Measurements from ENCODE around the gene TEDC1.

The TEDC1 gene

DNA sequence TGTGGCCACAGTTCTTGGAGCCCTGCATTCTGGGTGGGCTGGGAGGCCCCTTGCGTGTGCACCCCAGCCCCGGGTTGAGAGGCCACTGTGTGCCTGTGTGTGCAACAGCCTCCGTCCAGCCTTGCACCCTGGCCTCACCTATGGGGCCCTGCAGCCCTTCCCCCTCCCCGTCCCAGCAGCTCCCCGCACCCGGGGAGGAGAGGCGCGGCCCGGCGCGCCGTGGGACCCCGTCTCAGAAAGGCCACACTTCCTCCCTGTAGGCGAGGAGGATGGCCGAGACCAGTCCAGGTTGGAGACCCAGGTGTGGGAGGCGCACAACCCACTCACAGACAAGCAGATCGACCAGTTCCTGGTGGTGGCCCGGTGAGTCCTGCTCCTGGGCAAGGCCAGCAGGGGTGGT is 33.0 kb upstream of the TEDC1 start:
- no peak for DNase-seq (ENCODE audit: low spot score)

DNA sequence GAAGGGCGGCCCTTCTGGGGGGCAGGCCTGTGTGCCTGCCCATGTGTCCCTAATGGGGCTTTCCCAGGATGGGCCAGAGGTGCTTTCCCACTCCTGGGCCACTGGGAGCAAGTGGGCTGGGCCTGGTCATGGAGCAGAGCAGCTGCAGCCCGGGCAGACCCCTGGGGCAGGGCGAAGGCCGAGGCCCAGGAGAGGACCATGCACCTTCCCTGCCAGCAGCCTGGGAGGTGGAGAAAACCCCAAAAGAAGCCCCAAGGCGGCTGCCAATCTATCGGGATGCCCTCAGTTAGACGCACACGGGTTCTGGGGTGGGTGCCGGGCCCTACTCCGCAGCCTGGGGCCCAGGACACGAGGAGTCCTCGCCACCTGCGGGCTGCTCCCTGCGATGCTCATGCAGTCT is 32.5 kb upstream of the TEDC1 start:
- DNase-seq (ENCODE audit: low spot score), result no peak

DNA sequence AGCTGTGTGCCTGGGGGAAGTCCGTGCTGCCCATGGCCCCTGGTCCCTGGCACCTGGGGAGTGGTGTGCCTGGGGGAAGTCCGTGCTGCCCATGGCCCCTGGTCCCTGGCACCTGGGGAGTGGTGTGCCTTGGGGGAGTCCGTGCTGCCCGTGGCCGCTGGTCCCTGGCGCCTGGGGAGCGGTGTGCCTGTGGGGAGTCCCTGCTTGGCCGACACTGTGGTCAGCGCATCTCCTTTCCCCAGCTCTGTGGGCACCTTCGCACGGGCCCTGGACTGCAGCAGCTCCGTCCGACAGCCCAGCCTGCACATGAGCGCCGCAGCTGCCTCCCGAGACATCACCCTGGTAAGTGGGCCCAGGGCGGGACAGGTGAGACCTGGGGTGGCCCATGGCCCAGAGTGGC is 30.9 kb upstream of the TEDC1 start:
- DNase-seq (ENCODE audit: low spot score), result no peak

DNA sequence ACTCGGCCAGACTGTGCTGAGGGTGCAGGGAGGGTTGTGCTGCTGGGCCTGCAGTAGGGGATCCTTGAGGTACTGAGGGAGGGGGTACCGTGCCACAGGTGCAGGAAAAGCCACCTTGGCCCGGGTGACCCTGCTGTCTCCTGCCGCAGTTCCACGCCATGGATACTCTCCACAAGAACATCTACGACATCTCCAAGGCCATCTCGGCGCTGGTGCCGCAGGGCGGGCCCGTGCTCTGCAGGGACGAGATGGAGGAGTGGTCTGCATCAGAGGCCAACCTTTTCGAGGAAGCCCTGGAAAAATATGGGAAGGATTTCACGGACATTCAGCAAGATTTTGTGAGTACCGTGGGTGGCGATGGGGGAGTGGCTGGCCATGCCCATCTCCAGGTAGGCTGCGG is 30.4 kb upstream of the TEDC1 start:
- no peak for DNase-seq (ENCODE audit: low spot score)

DNA sequence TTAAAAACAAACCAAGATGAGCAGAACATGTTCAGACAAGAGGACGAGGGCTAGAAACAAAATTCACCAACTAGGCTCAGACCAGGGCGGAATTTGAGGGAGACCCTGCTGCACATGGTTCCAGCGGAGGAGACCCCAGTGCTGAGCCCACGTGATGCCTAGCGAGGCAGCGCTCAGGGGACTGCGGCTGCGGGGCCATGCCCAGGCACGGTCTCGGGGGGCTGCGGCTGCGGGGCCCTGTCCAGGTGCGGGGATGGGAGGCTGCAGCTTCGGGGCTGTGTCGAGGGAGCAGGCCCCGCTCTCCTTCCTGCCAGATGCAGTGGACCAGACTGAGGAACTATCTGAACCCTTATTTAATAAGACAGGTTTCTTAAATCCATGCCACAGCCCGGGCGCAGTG is 29.1 kb upstream of the TEDC1 start:
- DNase-seq (ENCODE audit: low spot score), result no peak

DNA sequence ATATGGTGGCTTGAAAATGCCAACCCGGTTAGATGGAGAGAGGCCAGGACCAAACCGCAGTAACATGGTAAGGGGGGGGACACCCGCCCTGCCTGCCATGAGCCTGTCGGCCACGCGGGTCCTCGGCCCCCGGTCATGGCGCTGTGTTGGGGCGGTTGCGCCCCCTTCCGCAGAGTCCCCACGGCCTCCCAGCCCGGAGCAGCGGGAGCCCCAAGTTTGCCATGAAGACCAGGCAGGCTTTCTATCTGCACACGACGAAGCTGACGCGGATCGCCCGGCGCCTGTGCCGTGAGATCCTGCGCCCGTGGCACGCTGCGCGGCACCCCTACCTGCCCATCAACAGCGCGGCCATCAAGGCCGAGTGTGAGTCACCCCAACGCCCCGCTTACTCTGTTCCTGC is 26.5 kb upstream of the TEDC1 start:
- no peak for DNase-seq (ENCODE audit: low spot score)

DNA sequence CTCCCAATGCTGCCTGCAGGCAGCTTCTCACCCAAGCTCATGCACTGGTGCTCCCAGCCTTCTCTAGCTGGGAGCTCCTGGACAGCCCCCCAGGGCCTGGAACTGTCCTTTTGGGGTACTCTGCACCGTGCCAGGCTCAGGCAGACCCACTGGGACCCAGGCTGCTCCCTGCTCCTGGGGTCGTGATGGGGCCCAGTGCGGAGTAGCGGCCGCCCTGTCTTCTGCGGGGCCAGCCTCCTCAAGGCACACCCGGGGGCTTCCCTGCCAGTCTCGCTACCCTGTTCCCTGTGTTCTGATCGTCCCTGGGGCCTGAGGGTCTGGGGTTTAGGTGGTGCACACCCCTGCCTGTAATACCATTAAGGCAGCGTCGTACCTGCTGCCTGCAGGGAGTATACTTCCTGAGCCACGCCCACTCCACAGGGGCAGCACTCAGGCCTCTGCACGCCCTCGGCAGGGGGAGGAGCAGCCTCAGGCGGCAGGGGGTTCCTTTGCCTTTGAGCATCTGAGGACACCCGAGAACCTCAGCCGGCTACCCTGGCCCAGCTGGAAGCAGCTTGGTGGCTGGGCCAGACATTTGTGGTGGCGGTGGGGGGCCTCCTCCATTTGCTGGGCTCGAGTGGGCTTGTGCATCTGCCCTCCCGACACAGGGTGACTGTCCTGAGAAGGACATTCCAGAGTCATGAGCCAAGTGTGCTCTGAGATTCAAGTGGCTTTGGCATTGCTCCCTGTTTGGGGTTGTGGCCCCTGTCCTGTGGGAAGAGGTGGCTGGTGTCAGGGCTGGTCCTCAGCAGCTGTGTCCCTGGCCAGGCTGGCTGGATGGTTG is 25.6 kb upstream of the TEDC1 start:
- no peak for DNase-seq (ENCODE audit: low spot score)

DNA sequence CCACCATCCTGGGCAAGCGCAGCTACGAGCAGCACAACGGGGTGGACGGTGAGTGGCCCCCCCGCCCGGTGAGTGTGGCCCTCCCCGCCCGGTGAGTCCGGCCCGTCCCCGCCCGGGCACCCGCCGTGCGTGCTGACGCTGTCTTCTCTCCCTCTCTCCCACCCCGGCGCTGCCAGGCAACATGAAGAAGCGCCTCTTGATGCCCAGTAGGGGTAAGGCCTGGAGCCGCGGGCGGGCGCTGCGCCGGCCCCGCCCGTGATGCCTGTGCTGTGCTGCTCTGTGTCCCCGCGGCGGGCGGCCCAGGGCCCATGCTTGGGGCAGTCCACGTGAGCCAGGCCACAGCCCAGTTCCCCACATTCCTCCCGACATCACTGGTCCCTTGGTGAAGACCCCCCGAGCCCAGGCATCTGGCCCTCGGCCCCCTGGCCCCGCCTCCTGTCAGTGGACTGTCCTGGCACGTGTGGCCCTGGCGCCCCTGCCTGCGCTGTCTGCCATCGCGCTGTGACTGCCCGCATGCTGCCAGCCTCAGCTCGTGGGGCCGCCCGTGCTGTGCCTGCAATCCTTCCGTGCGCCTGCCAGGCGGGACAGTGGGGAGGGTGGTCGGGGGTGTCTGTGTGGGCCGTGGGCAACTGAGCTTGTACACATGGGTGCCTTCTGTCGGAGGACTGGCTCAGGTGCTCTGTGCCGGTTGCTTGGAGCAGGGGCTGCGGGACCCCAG is 24.4 kb upstream of the TEDC1 start:
- DNase-seq (ENCODE audit: low spot score), result no peak

DNA sequence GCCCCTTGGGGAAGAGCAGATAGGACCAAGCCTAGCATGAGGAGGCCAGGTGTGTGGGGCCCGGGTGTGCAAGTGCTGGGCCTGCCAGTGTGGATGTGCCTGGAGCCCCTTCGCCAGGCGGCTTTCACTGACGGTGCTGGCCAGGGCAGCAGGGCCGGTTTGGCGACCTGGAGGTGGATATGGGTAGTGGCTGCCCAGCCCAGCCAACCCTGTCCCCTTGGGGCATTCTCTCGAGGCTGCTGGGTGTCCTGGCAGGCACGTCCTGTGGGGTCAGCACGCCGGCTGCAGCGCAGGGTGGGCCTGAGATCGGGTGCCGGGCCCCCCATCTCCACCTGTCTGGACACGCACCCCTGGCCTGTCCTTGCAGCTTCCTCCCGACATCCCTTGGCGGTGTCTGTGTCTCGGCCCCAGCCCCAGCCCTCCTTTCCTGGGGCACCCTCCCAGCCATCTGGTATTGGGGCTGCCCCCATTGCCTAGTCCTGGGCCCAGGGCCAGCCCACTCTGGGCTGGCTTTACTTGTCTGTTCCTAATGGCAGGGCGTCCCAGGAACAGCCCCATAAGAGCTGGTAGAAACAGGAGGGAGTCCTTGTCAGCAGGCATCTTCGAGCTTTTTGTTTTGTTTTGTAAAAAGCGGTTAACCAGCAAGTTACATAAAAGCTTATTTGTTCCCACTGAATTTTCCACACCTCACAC is 23.7 kb upstream of the TEDC1 start:
- DNase-seq (ENCODE audit: low spot score), result no peak

DNA sequence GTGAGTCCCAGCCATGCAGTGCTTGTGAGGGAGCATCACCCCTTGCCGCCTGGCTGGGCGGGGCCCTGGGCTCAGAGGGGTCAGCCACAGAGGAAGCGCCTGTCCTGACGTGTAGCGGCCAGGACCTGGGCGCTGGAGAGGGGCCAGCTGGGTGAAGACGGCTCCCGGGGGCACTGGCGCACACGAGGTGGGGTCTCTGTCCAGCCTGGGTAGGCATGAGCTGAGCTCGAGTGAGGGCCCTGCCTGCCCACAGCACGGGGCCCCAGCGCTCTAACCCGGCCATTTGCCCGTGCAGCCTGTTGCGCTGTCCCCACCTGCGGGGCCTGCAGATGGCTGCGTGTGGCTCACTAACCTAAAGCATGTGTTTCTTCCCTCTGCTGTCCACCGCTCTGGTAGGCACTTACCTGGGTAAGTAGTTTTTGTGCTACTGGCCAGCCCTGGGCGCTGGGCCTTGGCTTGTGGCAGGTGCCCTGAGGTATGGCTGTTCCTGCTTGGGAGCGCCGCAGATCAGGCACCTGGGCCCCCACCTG is 23.0 kb upstream of the TEDC1 start:
- no peak for DNase-seq (ENCODE audit: low spot score)

DNA sequence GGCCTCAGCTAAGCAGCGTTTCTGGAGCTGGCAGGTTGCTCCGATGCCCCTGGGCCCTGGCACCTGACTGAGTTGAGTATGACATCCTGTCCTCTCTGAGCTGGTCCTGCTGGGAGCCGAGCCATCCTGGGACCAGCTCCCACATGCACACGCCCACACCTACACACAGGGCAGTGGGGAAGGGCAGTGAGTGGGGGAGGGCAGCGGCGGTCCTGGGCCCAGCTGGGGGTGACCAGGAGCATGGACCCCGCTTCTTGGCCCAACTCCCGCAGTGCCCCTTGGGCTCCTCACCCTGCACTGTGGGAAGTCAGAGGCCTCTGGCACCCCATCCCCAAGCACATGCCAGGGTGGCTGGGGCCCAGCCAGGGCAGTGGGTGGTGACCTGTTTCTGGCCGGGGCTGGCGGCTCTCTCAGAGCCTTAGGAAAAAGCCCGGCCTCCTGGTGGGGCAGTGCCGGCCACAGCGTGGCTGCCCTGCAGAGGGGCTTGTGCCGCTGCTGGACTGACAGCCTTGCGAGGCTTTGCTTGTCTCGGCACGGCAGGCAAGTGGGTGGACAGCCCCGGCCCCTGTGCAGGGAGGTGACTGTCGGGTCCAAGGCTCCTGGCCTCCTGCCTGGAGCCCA is 22.3 kb upstream of the TEDC1 start:
- no peak for DNase-seq (ENCODE audit: low spot score)

DNA sequence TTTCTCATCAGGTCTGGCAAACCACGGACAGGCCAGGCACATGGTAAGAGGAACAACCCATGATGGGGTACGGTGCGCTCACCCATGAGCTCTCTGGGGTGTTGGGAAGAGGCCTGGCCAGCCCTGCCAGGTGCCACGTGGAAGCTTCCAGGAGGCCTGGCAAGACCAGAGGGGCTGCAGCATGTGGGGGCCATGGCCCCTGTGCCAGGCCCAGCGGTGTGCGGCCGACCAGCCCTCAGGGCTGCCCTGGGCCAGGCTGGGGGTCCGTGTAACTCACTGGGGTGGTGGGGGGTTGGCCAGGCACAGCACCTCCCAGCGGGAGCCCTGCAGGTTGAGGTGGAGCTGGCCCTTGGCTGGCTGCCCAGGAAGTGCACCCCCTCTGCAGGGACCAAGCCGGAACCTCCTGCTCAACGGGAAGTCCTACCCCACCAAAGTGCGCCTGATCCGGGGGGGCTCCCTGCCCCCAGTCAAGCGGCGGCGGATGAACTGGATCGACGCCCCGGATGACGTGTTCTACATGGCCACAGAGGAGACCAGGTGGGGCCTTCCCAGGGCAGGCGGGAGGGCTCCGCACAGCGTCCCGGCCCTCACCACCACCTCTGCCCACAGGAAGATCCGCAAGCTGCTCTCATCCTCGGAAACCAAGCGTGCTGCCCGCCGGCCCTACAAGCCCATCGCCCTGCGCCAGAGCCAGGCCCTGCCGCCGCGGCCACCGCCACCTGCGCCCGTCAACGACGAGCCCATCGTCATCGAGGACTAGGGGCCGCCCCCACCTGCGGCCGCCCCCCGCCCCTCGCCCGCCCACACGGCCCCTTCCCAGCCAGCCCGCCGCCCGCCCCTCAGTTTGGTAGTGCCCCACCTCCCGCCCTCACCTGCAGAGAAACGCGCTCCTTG is 21.3 kb upstream of the TEDC1 start:
- DNase-seq (ENCODE audit: low spot score), result no peak

DNA sequence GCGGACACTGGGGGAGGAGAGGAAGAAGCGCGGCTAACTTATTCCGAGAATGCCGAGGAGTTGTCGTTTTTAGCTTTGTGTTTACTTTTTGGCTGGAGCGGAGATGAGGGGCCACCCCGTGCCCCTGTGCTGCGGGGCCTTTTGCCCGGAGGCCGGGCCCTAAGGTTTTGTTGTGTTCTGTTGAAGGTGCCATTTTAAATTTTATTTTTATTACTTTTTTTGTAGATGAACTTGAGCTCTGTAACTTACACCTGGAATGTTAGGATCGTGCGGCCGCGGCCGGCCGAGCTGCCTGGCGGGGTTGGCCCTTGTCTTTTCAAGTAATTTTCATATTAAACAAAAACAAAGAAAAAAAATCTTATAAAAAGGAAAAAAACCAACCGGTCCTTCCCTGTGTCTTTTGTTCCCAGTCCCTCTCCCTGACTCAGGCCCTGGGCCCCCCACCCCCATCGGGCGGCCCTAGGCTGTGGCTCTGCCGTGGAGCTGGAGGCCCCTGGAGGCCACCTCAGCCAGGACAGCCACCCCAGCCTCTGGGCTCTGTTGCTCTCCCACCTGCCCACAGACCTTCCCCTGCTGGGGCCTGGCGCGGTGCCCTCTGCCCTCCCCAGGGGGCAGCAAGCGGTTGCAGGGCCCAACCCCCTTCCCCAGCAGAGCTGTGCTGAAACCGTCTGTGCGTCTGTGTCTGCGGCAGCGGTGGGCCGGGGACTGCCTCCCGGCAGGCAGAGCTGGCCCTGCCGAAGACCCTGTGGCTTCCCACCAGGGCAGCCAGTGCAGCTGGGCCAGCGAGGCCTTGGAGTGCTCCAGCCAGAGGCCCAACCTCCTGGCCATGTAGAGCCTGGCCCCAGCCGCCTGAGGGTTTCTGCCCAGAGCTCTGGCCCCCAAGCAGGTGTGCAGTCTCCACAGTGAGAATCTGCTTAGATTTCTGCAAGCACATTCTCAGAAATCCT is 20.4 kb upstream of the TEDC1 start:
- no peak for DNase-seq (ENCODE audit: low spot score)

DNA sequence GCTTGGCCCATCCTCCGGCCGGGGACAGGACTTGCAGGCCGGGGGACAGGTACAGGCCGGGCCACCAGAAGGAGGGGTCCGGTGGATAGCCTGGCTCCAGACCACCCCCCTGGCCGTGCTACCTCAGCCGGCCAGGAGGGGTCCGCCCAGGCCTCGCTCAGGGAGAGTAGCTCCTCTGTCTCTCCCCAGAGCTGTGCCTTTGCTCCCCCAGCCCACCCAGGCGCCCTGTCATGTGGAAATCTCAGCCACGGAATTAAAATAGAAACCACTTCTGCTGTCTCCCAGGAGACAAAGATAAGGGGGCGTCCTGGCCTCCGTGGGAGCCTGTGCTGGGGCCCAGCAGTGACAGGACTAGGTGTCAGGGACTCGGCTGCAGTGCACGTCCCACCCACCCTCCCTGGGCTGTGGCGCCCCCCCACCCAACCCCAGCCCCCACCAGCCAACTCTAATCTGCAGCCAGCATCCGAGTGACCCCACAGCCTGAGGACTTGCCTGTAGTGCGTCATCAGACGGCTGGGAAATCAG is 19.7 kb upstream of the TEDC1 start:
- DNase-seq (ENCODE audit: low spot score), result no peak

DNA sequence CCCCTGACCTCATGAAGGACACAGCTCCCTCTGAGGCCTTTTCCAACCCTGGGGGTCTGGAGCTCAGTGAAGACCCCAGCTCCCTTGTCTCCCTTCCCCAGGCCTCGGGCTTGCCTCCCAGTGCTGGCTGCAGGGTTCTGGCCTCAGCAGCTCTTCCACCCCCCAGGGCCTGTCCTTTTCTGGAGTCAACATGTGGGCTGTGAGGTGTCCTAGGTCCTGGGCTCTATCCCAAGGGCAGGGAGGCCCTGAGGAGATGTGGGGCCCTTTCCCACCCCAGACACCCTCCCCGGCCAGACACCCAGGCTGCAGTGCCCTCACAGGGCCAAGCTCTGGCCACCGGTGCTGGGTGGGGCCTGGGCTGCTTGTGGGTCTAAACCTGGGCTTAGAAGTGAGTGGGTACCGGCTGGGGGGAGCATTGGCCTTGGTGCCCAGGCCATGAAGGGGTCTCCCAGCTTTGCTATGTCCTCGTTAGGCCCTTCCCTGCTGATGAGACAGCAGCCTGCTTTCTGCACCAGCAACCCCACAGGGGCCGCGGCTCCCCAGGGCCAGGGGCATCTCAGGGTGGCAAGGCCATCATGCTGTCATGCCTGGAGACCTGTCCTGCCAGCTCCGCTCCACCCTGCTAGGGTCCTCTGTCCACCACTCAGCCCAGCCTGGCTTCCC is 19.1 kb upstream of the TEDC1 start:
- DNase-seq (ENCODE audit: low spot score), result no peak

DNA sequence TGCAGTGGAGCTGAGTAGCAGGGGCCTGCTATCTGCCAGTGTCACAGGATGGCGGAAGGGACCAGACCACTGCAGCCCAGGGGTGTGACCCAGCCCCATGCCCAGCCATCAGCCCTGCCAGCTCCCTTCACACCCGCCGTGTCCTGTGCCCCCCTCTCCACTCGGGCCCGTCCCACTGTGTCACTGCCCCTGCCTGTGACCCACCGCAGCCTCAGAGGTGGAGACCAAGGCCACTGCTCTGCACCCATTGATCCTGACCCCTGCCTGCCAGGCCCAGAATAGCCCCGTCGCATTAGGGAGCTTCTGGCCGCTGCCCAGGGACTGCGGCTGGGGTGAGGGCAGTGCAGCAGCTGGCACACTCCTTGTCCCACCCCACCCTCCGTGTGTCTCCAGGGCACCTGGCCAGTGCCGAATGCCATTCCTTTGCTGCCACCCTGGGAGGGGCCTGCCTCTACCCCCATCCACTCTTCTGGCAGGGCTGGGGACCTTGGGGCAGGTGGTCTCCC is 18.5 kb upstream of the TEDC1 start:
- DNase-seq (ENCODE audit: low spot score), result no peak

DNA sequence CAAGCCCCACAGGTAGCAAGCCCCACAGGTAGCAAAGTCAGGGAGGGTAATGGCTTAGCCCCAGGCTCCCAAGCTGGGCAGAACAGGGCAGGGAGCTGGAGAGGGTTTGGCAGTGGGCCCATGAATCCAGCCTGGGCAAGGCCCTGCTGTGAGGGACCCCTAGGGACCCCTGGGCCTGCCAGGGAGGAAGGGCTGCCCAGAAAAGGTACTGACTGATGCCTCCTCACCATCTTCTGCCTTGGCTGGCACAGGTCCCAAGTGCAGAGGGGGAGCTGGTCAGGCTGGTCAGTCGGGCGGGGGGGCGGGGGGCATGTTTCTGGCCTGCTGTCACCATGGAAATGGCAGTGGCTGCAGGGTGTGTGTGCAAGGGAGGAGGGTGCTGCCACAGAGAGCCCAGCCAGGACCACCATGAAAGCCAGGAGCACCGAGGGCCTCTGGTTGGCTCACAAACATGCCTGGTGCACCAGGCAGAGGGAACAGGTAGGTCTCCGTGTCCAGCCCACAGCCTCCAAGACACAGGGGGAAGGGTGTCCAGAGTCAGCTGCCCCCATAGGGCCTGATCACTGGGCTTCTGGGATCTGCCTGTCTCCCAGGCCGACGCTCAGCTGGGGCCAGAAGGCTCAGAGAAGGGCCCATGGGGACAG is 17.9 kb upstream of the TEDC1 start:
- DNase-seq (ENCODE audit: low spot score), result no peak

DNA sequence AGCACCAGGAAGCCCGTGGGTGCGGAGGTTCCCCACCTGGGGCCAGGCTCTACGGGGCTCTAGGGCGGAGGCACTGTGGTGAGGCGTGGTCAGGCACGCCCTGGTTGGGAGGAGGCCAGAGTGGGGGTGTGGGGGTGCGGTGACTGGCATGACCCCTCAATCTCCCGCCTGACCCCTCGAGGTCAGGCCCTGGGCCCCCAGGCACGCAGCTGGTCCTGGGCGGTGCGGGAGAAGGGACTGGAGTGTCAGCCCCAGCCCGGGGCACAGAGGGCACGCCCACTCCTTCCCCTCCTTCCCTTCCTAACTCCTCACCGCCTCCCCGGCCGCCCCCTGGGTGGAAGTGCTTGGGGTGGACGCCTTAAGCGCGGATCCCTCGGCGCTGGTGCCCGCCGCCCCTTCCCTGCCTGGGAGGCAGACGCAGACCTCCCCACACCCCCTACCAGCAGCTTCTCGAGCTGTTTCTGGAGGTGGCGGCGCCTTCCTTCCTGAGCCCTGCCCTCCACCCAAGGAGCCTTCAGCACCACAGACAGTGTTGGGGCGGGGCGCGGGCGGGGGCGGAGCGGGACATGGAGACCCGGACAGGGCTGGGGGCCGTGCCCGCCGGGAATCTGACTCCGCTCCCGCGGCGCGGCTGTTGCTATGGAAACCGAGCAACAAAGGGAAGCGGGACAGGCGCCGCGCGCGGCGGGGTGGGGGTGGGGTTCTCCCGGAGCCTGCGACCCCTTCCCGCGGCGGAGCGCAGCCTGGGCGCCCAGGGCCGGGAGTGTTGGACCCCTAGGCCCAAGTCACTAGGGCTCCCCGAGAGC is 17.2 kb upstream of the TEDC1 start:
- peak; percentile 61 for DNase-seq (ENCODE audit: low spot score)

All from germinal center (tissue), 1 donor.